ENCODE measurements around the gene MAMSTR. TPM values are rescaled to one million over a fixed set of nuclear protein-coding genes. Genes with fewer than 3 reads are reported as not detected.

Gene MAMSTR
- total RNA-seq, 4 donors from 2014 or later, result 3.4 to 10.8 (median 5.4) TPM

GRCh38 chr19:48757741-48758144, 38.2 kb upstream of the MAMSTR start:
- no peaks in the 10 kb centered on the region for H3K9me3 ChIP-seq
- H3K36me3 ChIP-seq, result no peaks in the 10 kb centered on the region
- DNase-seq (no peak), ATAC-seq (no peak)
- peaks cover 21% of the 10 kb centered on the region in 2 donors for H3K4me1 ChIP-seq
- in situ Hi-C loops (cut with MboI; ENCODE audit: low sequenced_read_pairs in 4 of 4) (no loop called here), intact Hi-C loops (cut with DNase I; ENCODE audit: low total_unique reads) (no loop called here)
- H3K4me3 ChIP-seq, result no peak overlapping the region
- H3K27me3 ChIP-seq, result no peaks in the 10 kb centered on the region
- H3K27ac ChIP-seq, result no peak overlapping the region
- TF ChIP-seq CTCF (IDR thresholded peaks at IDR 0.05 in 4 of 5, conservative IDR thresholded peaks at IDR 0.05 in 1 of 5), result no peak
- TF ChIP-seq POLR2A (IDR thresholded peaks at IDR 0.05), result no peak

- Histone ChIP-seq H3K27ac (no peak overlapping the region), H3K27me3 (no peaks in the 10 kb centered on the region), H3K4me1 (peaks cover 21 to 24% of the 10 kb centered on the region in 2 donors), H3K4me3 (no peak overlapping the region), H3K36me3 (no peaks in the 10 kb centered on the region), H3K9me3 (no peaks in the 10 kb centered on the region)
- no peak for TF ChIP-seq CTCF (IDR thresholded peaks at IDR 0.05 in 4 of 5, conservative IDR thresholded peaks at IDR 0.05 in 1 of 5)
- TF ChIP-seq POLR2A (IDR thresholded peaks at IDR 0.05), result no peak
- no peak for ATAC-seq
- DNase-seq, result no peak
- intact Hi-C loops (cut with DNase I; ENCODE audit: low total_unique reads), result no loop called here
- in situ Hi-C loops (cut with MboI; ENCODE audit: low sequenced_read_pairs in 4 of 4), result no loop called here
Measured at GRCh38 chr19:48757089-48757675, 37.7 kb upstream of the MAMSTR start.

GRCh38 chr19:48756686-48757085, 37.2 kb upstream of the MAMSTR start:
- H3K4me3 ChIP-seq, result no peak overlapping the region
- in situ Hi-C loops (cut with MboI; ENCODE audit: low sequenced_read_pairs in 4 of 4), result no loop called here
- H3K27ac ChIP-seq, result peak overlapping the region in 1 of 4 donors; percentile 71
- H3K36me3 ChIP-seq, result no peaks in the 10 kb centered on the region
- no peaks in the 10 kb centered on the region for H3K27me3 ChIP-seq
- no peak for ATAC-seq
- peaks cover 21 to 24% of the 10 kb centered on the region in 2 donors for H3K4me1 ChIP-seq
- TF ChIP-seq POLR2A (IDR thresholded peaks at IDR 0.05) (no peak), CTCF (IDR thresholded peaks at IDR 0.05 in 4 of 5, conservative IDR thresholded peaks at IDR 0.05 in 1 of 5) (no peak)
- intact Hi-C loops (cut with DNase I; ENCODE audit: low total_unique reads), result no loop called here
- no peak for DNase-seq
- H3K9me3 ChIP-seq, result no peaks in the 10 kb centered on the region

GRCh38 chr19:48756212-48756611, 36.7 kb upstream of the MAMSTR start:
- Histone ChIP-seq H3K4me3 (no peak overlapping the region), H3K9me3 (no peaks in the 10 kb centered on the region), H3K36me3 (no peaks in the 10 kb centered on the region), H3K27me3 (no peaks in the 10 kb centered on the region), H3K4me1 (peaks cover 21 to 24% of the 10 kb centered on the region in 2 donors), H3K27ac (peak overlapping the region in 2 of 4 donors; percentile 68 to 71)
- intact Hi-C loops (cut with DNase I; ENCODE audit: low total_unique reads), result no loop called here
- no peak for ATAC-seq
- no peak for TF ChIP-seq POLR2A (IDR thresholded peaks at IDR 0.05)
- no peak for TF ChIP-seq CTCF (IDR thresholded peaks at IDR 0.05 in 4 of 5, conservative IDR thresholded peaks at IDR 0.05 in 1 of 5)
- DNase-seq, result no peak
- in situ Hi-C loops (cut with MboI; ENCODE audit: low sequenced_read_pairs in 4 of 4), result no loop called here

GRCh38 chr19:48755787-48756186, 36.3 kb upstream of the MAMSTR start:
- TF ChIP-seq POLR2A (IDR thresholded peaks at IDR 0.05), result no peak
- no peak for TF ChIP-seq CTCF (IDR thresholded peaks at IDR 0.05 in 4 of 5, conservative IDR thresholded peaks at IDR 0.05 in 1 of 5)
- Histone ChIP-seq H3K4me1 (peaks cover 21 to 24% of the 10 kb centered on the region in 2 donors), H3K27me3 (no peaks in the 10 kb centered on the region), H3K36me3 (no peaks in the 10 kb centered on the region), H3K4me3 (no peak overlapping the region), H3K27ac (peak overlapping the region in 3 of 4 donors; percentile 46 to 71 (median 68)), H3K9me3 (no peaks in the 10 kb centered on the region)
- in situ Hi-C loops (cut with MboI; ENCODE audit: low sequenced_read_pairs in 4 of 4) (no loop called here), intact Hi-C loops (cut with DNase I; ENCODE audit: low total_unique reads) (no loop called here)
- DNase-seq (no peak), ATAC-seq (peak in 1 of 2 donors; percentile 34)

Measured in gastrocnemius medialis (tissue), 4 donors.